Measurements from ENCODE around the gene SLC8B1.

SLC8B1 gene

GRCh38 chr12:113315358-113315757 is 19.6 kb downstream of the SLC8B1 start:
- Histone ChIP-seq H3K9me3 (ENCODE audit: insufficient read depth, low read depth, low read length) (peaks cover 4% of the 10 kb centered on the region), H2BK5ac (ENCODE audit: low read depth, low read length, poor library complexity) (no peak overlapping the region), H3K4me2 (ENCODE audit: low read length) (no peak overlapping the region), H4K91ac (ENCODE audit: low read depth, low read length) (no peak overlapping the region), H3K23ac (ENCODE audit: low read length) (no peak overlapping the region), H3K27me3 (ENCODE audit: insufficient read depth, low read length) (no peaks in the 10 kb centered on the region), H2BK120ac (ENCODE audit: insufficient read depth, low read length, poor library complexity) (no peak overlapping the region), H3K27ac (ENCODE audit: low read depth, low read length) (no peak overlapping the region), H2BK12ac (ENCODE audit: low read length) (no peak overlapping the region), H3K4ac (ENCODE audit: low read depth, low read length) (no peak overlapping the region), H3K79me2 (ENCODE audit: control insufficient read depth, insufficient read depth, low read length, poor library complexity) (no peaks in the 10 kb centered on the region), H3K4me3 (ENCODE audit: low read depth, low read length) (no peak overlapping the region), H3K36me3 (ENCODE audit: control insufficient read depth in 1 of 2, insufficient read depth in 2 of 2, low read length in 2 of 2) (peaks cover 9 to 15% of the 10 kb centered on the region in 2 experiments), H2AFZ (ENCODE audit: insufficient read depth, low read length, poor library complexity) (no peak overlapping the region), H3K18ac (ENCODE audit: low read length) (no peak overlapping the region), H4K8ac (ENCODE audit: low read depth, low read length) (no peak overlapping the region), H3K14ac (ENCODE audit: low read length) (no peak overlapping the region), H3K9ac (ENCODE audit: low read length) (no peak overlapping the region), H4K12ac (ENCODE audit: low read depth, low read length) (no peak overlapping the region), H3K79me1 (ENCODE audit: low read length) (no peaks in the 10 kb centered on the region), H2AK5ac (ENCODE audit: low read length) (no peak overlapping the region), H3K4me1 (ENCODE audit: control insufficient read depth in 1 of 2, insufficient read depth in 2 of 2, low read length in 2 of 2) (peaks cover 0 to 11% of the 10 kb centered on the region in 2 experiments)
- DNase-seq, result no peak
- no CpG with 5 or more reads among the region's 9 CpGs for WGBS (ENCODE audit: extremely low coverage, insufficient coverage, insufficient read length)

- no peak overlapping the region for H3K4me2 ChIP-seq (ENCODE audit: low read length)
- H3K23ac ChIP-seq (ENCODE audit: low read length), result no peak overlapping the region
- no peak overlapping the region for H3K27ac ChIP-seq (ENCODE audit: low read depth, low read length)
- H2AFZ ChIP-seq (ENCODE audit: insufficient read depth, low read length, poor library complexity), result no peak overlapping the region
- H2BK12ac ChIP-seq (ENCODE audit: low read length), result no peak overlapping the region
- no peaks in the 10 kb centered on the region for H3K79me2 ChIP-seq (ENCODE audit: control insufficient read depth, insufficient read depth, low read length, poor library complexity)
- peaks cover 0 to 11% of the 10 kb centered on the region in 2 experiments for H3K4me1 ChIP-seq (ENCODE audit: control insufficient read depth in 1 of 2, insufficient read depth in 2 of 2, low read length in 2 of 2)
- WGBS (ENCODE audit: extremely low coverage, insufficient coverage, insufficient read length), result no CpG with 5 or more reads among the region's 7 CpGs
- no peak overlapping the region for H3K4me3 ChIP-seq (ENCODE audit: low read depth, low read length)
- no peak overlapping the region for H2BK5ac ChIP-seq (ENCODE audit: low read depth, low read length, poor library complexity)
- H3K79me1 ChIP-seq (ENCODE audit: low read length), result no peaks in the 10 kb centered on the region
- DNase-seq, result no peak
- no peak overlapping the region for H4K8ac ChIP-seq (ENCODE audit: low read depth, low read length)
- H3K9ac ChIP-seq (ENCODE audit: low read length), result no peak overlapping the region
- no peak overlapping the region for H3K14ac ChIP-seq (ENCODE audit: low read length)
- no peaks in the 10 kb centered on the region for H3K27me3 ChIP-seq (ENCODE audit: insufficient read depth, low read length)
- no peak overlapping the region for H2BK120ac ChIP-seq (ENCODE audit: insufficient read depth, low read length, poor library complexity)
- peaks cover 3% of the 10 kb centered on the region for H3K9me3 ChIP-seq (ENCODE audit: insufficient read depth, low read depth, low read length)
- H3K4ac ChIP-seq (ENCODE audit: low read depth, low read length), result no peak overlapping the region
- no peak overlapping the region for H3K18ac ChIP-seq (ENCODE audit: low read length)
- no peak overlapping the region for H2AK5ac ChIP-seq (ENCODE audit: low read length)
- peak overlapping the region; percentile 31 for H4K91ac ChIP-seq (ENCODE audit: low read depth, low read length)
- H3K36me3 ChIP-seq (ENCODE audit: control insufficient read depth in 1 of 2, insufficient read depth in 2 of 2, low read length in 2 of 2), result peaks cover 7 to 16% of the 10 kb centered on the region in 2 experiments
- H4K12ac ChIP-seq (ENCODE audit: low read depth, low read length), result no peak overlapping the region
These were observed 20.8 kb downstream of the SLC8B1 start for GRCh38 chr12:113314121-113314529.

GRCh38 chr12:113310489-113310888 is 24.4 kb downstream of the SLC8B1 start:
- Histone ChIP-seq H2BK5ac (ENCODE audit: low read depth, low read length, poor library complexity) (no peak overlapping the region), H3K79me2 (ENCODE audit: control insufficient read depth, insufficient read depth, low read length, poor library complexity) (no peaks in the 10 kb centered on the region), H4K8ac (ENCODE audit: low read depth, low read length) (no peak overlapping the region), H3K14ac (ENCODE audit: low read length) (no peak overlapping the region), H3K4me2 (ENCODE audit: low read length) (no peak overlapping the region), H3K9me3 (ENCODE audit: insufficient read depth, low read depth, low read length) (no peaks in the 10 kb centered on the region), H3K79me1 (ENCODE audit: low read length) (no peaks in the 10 kb centered on the region), H3K4me1 (ENCODE audit: control insufficient read depth in 1 of 2, insufficient read depth in 2 of 2, low read length in 2 of 2) (peaks cover 0 to 15% of the 10 kb centered on the region in 2 experiments), H4K91ac (ENCODE audit: low read depth, low read length) (no peak overlapping the region), H3K4me3 (ENCODE audit: low read depth, low read length) (no peak overlapping the region), H3K23ac (ENCODE audit: low read length) (no peak overlapping the region), H3K4ac (ENCODE audit: low read depth, low read length) (no peak overlapping the region), H3K9ac (ENCODE audit: low read length) (no peak overlapping the region), H3K18ac (ENCODE audit: low read length) (no peak overlapping the region), H2AFZ (ENCODE audit: insufficient read depth, low read length, poor library complexity) (no peak overlapping the region), H2BK12ac (ENCODE audit: low read length) (no peak overlapping the region), H2AK5ac (ENCODE audit: low read length) (no peak overlapping the region), H3K27ac (ENCODE audit: low read depth, low read length) (no peak overlapping the region), H2BK120ac (ENCODE audit: insufficient read depth, low read length, poor library complexity) (no peak overlapping the region), H3K36me3 (ENCODE audit: control insufficient read depth in 1 of 2, insufficient read depth in 2 of 2, low read length in 2 of 2) (peaks cover 3 to 11% of the 10 kb centered on the region in 2 experiments), H4K12ac (ENCODE audit: low read depth, low read length) (no peak overlapping the region), H3K27me3 (ENCODE audit: insufficient read depth, low read length) (no peaks in the 10 kb centered on the region)
- no CpG with 5 or more reads among the region's 1 CpG for WGBS (ENCODE audit: extremely low coverage, insufficient coverage, insufficient read length)
- no peak for DNase-seq

GRCh38 chr12:113306382-113306781 is 28.5 kb downstream of the SLC8B1 start:
- Histone ChIP-seq H3K4me1 (ENCODE audit: control insufficient read depth in 1 of 2, insufficient read depth in 2 of 2, low read length in 2 of 2) (peaks cover 0 to 6% of the 10 kb centered on the region in 2 experiments), H3K9ac (ENCODE audit: low read length) (no peak overlapping the region), H3K27ac (ENCODE audit: low read depth, low read length) (no peak overlapping the region), H3K79me2 (ENCODE audit: control insufficient read depth, insufficient read depth, low read length, poor library complexity) (no peaks in the 10 kb centered on the region), H2AFZ (ENCODE audit: insufficient read depth, low read length, poor library complexity) (no peak overlapping the region), H3K4ac (ENCODE audit: low read depth, low read length) (no peak overlapping the region), H2BK12ac (ENCODE audit: low read length) (no peak overlapping the region), H2BK5ac (ENCODE audit: low read depth, low read length, poor library complexity) (no peak overlapping the region), H3K4me3 (ENCODE audit: low read depth, low read length) (peak overlapping the region; percentile 32), H4K8ac (ENCODE audit: low read depth, low read length) (no peak overlapping the region), H2BK120ac (ENCODE audit: insufficient read depth, low read length, poor library complexity) (no peak overlapping the region), H3K36me3 (ENCODE audit: control insufficient read depth in 1 of 2, insufficient read depth in 2 of 2, low read length in 2 of 2) (peaks cover 3 to 9% of the 10 kb centered on the region in 2 experiments), H4K91ac (ENCODE audit: low read depth, low read length) (no peak overlapping the region), H2AK5ac (ENCODE audit: low read length) (no peak overlapping the region), H4K12ac (ENCODE audit: low read depth, low read length) (no peak overlapping the region), H3K79me1 (ENCODE audit: low read length) (no peaks in the 10 kb centered on the region), H3K27me3 (ENCODE audit: insufficient read depth, low read length) (no peaks in the 10 kb centered on the region), H3K14ac (ENCODE audit: low read length) (no peak overlapping the region), H3K18ac (ENCODE audit: low read length) (no peak overlapping the region), H3K23ac (ENCODE audit: low read length) (no peak overlapping the region), H3K4me2 (ENCODE audit: low read length) (no peak overlapping the region), H3K9me3 (ENCODE audit: insufficient read depth, low read depth, low read length) (no peaks in the 10 kb centered on the region)
- DNase-seq, result no peak
- WGBS (ENCODE audit: extremely low coverage, insufficient coverage, insufficient read length), result no CpG with 5 or more reads among the region's 11 CpGs

Measured in trophoblast cell (in vitro differentiated cells and primary cell).